GM12864 (cell line): ENCODE results near the gene SLC9A2.

Experiments used
- DNase-seq: peaks from one replicate; pipeline ENCODE4 v3.0.0-alpha.2; 2011; ENCODE audit warnings: low read depth
- H3K4me3 ChIP-seq: 2 replicates; pipeline ENCODE4 v1.5.1; 2011; ENCODE audit warnings: mild to moderate bottlenecking, low read depth, low read length, control low read depth
- CTCF ChIP-seq: IDR thresholded peaks from 2 replicates; pipeline ENCODE4 v1.5.1; 2011; ENCODE audit warnings: low read depth, mild to moderate bottlenecking, moderate library complexity, low read length, control low read depth, inconsistent platforms; ENCODE audit errors: missing control alignments

Gene SLC9A2

GRCh38 chr2:102618452-102619413, 620 bp upstream of the SLC9A2 start:
- peak overlapping the region; percentile 48 for H3K4me3 ChIP-seq
- no peak for TF ChIP-seq CTCF
- no peak for DNase-seq

GRCh38 chr2:102620332-102620731, 979 bp downstream of the SLC9A2 start:
- no peak for DNase-seq
- H3K4me3 ChIP-seq: no peak overlapping the region; the same call in 1 of the 2 replicates
- no peak for TF ChIP-seq CTCF

- no peak overlapping the region for H3K4me3 ChIP-seq
- TF ChIP-seq CTCF: no peak
- no peak for DNase-seq
These were observed 2.3 kb downstream of the SLC9A2 start for GRCh38 chr2:102621630-102622029.

GRCh38 chr2:102622646-102623045, 3.3 kb downstream of the SLC9A2 start:
- DNase-seq: peak; percentile 48
- no peak for TF ChIP-seq CTCF
- H3K4me3 ChIP-seq: no peak overlapping the region

- no peak for TF ChIP-seq CTCF
These were observed 11.1 kb downstream of the SLC9A2 start for GRCh38 chr2:102630458-102630857.

GRCh38 chr2:102632380-102633175, 13.2 kb downstream of the SLC9A2 start:
- DNase-seq: no peak
- no peak overlapping the region for H3K4me3 ChIP-seq
- TF ChIP-seq CTCF: no peak

More at GRCh38 chr2:102630458-102630857, 11.1 kb downstream of the SLC9A2 start:
- H3K4me3 ChIP-seq: no peak overlapping the region
- DNase-seq: no peak
